GM12878 (cell line): ENCODE results near the gene FNIP1. TPM values are rescaled to one million over a fixed set of nuclear protein-coding genes. Genes with fewer than 3 reads are reported as not detected.

Experiments used
- ATAC-seq: fragments of 200-7000 bp; cut with Tn5 transposase; 3 replicates; pipeline ENCODE4 v1.9.1; 2020; ENCODE audit warnings: mild to moderate bottlenecking, moderate library complexity
- BruUV-seq: library from RNA; stranded (reverse); fragments of 400-500 nt; replicated peaks from 2 replicates; lab custom pipeline; 2021; lab: Mats Ljungman, UMichigan
- CTCF ChIA-PET: fragments of 300-600 bp; sonication (Branson Sonifier 250); formaldehyde crosslinking; extraction: SDS; loops from one replicate; lab custom pipeline; 2021; ENCODE audit warnings: inconsistent platforms; lab: Yijun Ruan, JAX
- POLR2A ChIA-PET: fragments of 350-600 bp; formaldehyde crosslinking; extraction: SDS; loops from one replicate; lab custom pipeline; 2021; ENCODE audit warnings: inconsistent platforms; lab: Charles Lee
- RAD21 ChIA-PET: fragments of 300-600 bp; sonication (Branson Sonifier 250); formaldehyde crosslinking; loops from one replicate; lab custom pipeline; 2023; ENCODE audit warnings: antibody characterized with exemption; ENCODE audit not compliant: unreplicated experiment; lab: Charles Lee
- SMC1A ChIA-PET: fragments of 300-600 bp; sonication (Branson Sonifier 250); formaldehyde crosslinking; loops from one replicate; lab custom pipeline; 2023; ENCODE audit not compliant: unreplicated experiment, uncharacterized antibody; lab: Charles Lee
- DNase-seq: peaks from one replicate; pipeline ENCODE4 v3.0.0-alpha.2; 2011; ENCODE audit warnings: low read depth, low spot score
- FAIRE-seq: peaks from 3 replicates; lab custom pipeline; 2011; peaks lifted over from hg19 to GRCh38; lab: Jason Lieb, UNC
- H2AFZ ChIP-seq: 2 replicates; pipeline ENCODE4 v1.6.0; 2011; ENCODE audit warnings: low read depth, low read length, control low read depth; ENCODE audit not compliant: control insufficient read depth
- H3K27ac ChIP-seq: 2 replicates; pipeline ENCODE4 v1.5.1; 2011; ENCODE audit warnings: control low read depth; ENCODE audit not compliant: control insufficient read depth, insufficient read depth
- H3K27me3 ChIP-seq, 2 experiments: replicated peaks in 1 of 2; 2 replicates each; pipeline versions ENCODE4 v1.6.0 to v1.6.1; 2011; ENCODE audit warnings: low read length in 1 of 2; ENCODE audit not compliant: control insufficient read depth in 2 of 2, insufficient read depth in 2 of 2
- H3K36me3 ChIP-seq, 2 experiments: 2 replicates each; pipeline ENCODE4 v1.5.1; 2011; ENCODE audit warnings: low read length in 1 of 2; ENCODE audit not compliant: control insufficient read depth in 2 of 2, insufficient read depth in 2 of 2
- H3K4me1 ChIP-seq: 2 replicates; pipeline ENCODE4 v1.6.1; 2011; ENCODE audit warnings: mild to moderate bottlenecking, low read length, moderate library complexity, mixed read lengths; ENCODE audit not compliant: control insufficient read depth, insufficient read depth
- H3K4me2 ChIP-seq: 2 replicates; pipeline ENCODE4 v1.6.0; 2011; ENCODE audit warnings: control low read depth; ENCODE audit not compliant: control insufficient read depth, insufficient read depth
- H3K4me3 ChIP-seq: fragments of 200-600 bp; sonication (generic); 2 replicates; pipeline ENCODE4 v1.5.1; 2016
- H3K79me2 ChIP-seq: 2 replicates; pipeline ENCODE4 v1.6.0; 2011; ENCODE audit warnings: low read length; ENCODE audit not compliant: control insufficient read depth, insufficient read depth
- H3K9ac ChIP-seq: 2 replicates; pipeline ENCODE4 v1.8.0; 2011; ENCODE audit warnings: low read length, control low read depth, mixed read lengths; ENCODE audit not compliant: control insufficient read depth, insufficient read depth
- H3K9me3 ChIP-seq: replicated peaks from 3 replicates; pipeline ENCODE4 v1.5.1; 2011; ENCODE audit warnings: mild to moderate bottlenecking, low read length; ENCODE audit not compliant: control insufficient read depth, insufficient read depth
- H4K20me1 ChIP-seq: 2 replicates; pipeline ENCODE4 v1.6.0; 2011; ENCODE audit not compliant: control insufficient read depth, insufficient read depth
- CBX5 ChIP-seq: sonication (generic); IDR thresholded peaks from 2 replicates; pipeline ENCODE4 v1.6.1; 2016; ENCODE audit warnings: low read depth, moderate library complexity, mild to moderate bottlenecking, inconsistent platforms
- KLF5 ChIP-seq: fragments of 450-650 bp; IDR thresholded peaks from 2 replicates; pipeline ENCODE4 v1.6.1; 2014; ENCODE audit warnings: mild to moderate bottlenecking; ENCODE audit not compliant: partially characterized antibody
- MTA2 ChIP-seq: fragments of 450-650 bp; IDR thresholded peaks from 2 replicates; pipeline ENCODE4 v1.6.1; 2016; ENCODE audit warnings: low read depth, mild to moderate bottlenecking, moderate library complexity
- RAD51 ChIP-seq: fragments of 450-650 bp; IDR thresholded peaks from 2 replicates; pipeline ENCODE4 v1.6.1; 2016; ENCODE audit warnings: moderate library complexity, mild to moderate bottlenecking, inconsistent platforms
- WGBS: methylation state at CpG from one replicate; pipeline ENCODE4 v1.1.6; 2016; ENCODE audit warnings: low lambda C conversion rate; ENCODE audit not compliant: insufficient replicate concordance, insufficient coverage; ENCODE audit errors: missing lambda C conversion rate; 5-methylcytosine and 5-hydroxymethylcytosine counted together
- in situ Hi-C: fragments of 300-500 bp; cut with MboI; formaldehyde crosslinking; loops from 9 replicates; pipeline ENCODE4 v1.14.3; 2018; ENCODE audit warnings: mixed read lengths
- intact Hi-C: fragments of 100-400 bp; cut with micrococcal nuclease; formaldehyde crosslinking; loops from one replicate; pipeline ENCODE4 v1.14.2; 2022; ENCODE audit not compliant: unreplicated experiment
- polyA plus RNA-seq, 11 experiments: library from polyadenylated mRNA; depleted of rRNA in 4 of 11; unstranded in 6 of 11; stranded (reverse) in 5 of 11; fragments of >200 nt; fragmentation: Nextera tagmentation in 4 of 11; fragmentation: Illumina TruSeq in 1 of 11; extraction: Ambion mirVana in 4 of 11; extraction: Trizol in 1 of 11; gene quantifications; 1 replicate in 1 of 11; 2 replicates in 10 of 11; pipeline versions ENCODE4 v1.2.1 to v1.2.3, GENCODE V29; 2011 to 2016; ENCODE audit warnings: inconsistent platforms in 2 of 11, missing spikeins in 2 of 11, low read depth in 1 of 11
- total RNA-seq, 4 experiments: library from RNA; depleted of rRNA in 3 of 4; stranded (reverse); fragments of >200 nt in 3 of 4; fragmentation: Illumina TruSeq in 1 of 4; extraction: Trizol in 1 of 4; gene quantifications; 2 replicates each; pipeline versions ENCODE4 v1.2.1 to v1.2.3, GENCODE V29; 2013 to 2021
- TF ChIP-seq, protein P1 (sequence below): fragments of 450-650 bp; formaldehyde crosslinking; IDR thresholded peaks from 2 replicates; pipeline ENCODE4 v1.4.0; 2022; ENCODE audit warnings: mild to moderate bottlenecking, moderate library complexity
- TF ChIP-seq, protein P2 (sequence below): IDR thresholded peaks from 2 replicates; pipeline ENCODE4 v1.6.1; 2011; ENCODE audit warnings: borderline replicate concordance, low read depth, mild to moderate bottlenecking, moderate library complexity, mixed read lengths, low read length; ENCODE audit not compliant: insufficient read depth; ENCODE audit errors: extremely low read length

Gene FNIP1
- total and polyA plus RNA-seq, 10 of the 15 experiments (the other 5 are each of a cell fraction or from before 2014, with no cell fraction given) = 4.3 to 18.0 (median 14.0) TPM

DNA sequence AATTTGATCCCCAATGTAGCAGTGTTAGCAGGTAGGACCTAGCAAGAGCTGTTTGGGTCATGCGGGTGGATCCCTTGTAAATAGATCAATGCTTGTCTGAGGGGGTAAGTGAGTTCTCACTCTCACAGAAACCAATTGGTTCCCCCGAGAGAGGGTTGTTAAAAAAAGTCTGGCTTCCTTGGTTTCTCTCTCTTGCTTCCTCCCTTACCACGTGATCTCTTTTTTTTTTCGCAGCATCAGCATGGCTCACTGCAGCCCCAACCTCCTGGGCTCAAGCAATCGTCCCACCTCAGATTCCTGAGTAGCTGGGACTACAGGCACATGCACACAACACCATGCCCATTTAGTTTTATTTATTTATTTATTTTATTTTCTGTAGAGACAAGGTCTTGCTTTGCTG, 188.2 kb downstream of the FNIP1 start:
- no TSS peak for BruUV-seq
- Histone ChIP-seq H4K20me1 (no peaks in the 10 kb centered on the region), H3K4me3 (no peak overlapping the region), H2AFZ (no peak overlapping the region), H3K79me2 (peaks cover 75% of the 10 kb centered on the region), H3K9ac (no peak overlapping the region), H3K27ac (no peak overlapping the region; the same call in 1 of the 2 replicates), H3K9me3 (no peaks in the 10 kb centered on the region; the same call in 2 of the 3 replicates), H3K27me3 (no peaks in the 10 kb centered on the region), H3K4me2 (peak overlapping the region; percentile 38; the same call in 1 of the 2 replicates), H3K4me1 (peaks cover 4% of the 10 kb centered on the region), H3K36me3 (peaks cover 0 to 2% of the 10 kb centered on the region in 2 experiments; a peak in 1 of 4 replicates)
- intact Hi-C loops (no loop called here), in situ Hi-C loops (no loop called here)
- WGBS = 32% methylated on average over 3 of the region's 5 CpGs
- DNase-seq (no peak), FAIRE-seq (no peak), ATAC-seq (no peak; the same call in 1 of the 3 replicates)
- ChIA-PET POLR2A (no interaction called here), RAD21 (no interaction called here), CTCF (interaction anchor here (0.7 kb wide), 2 partner anchors 19 to 205 kb away, joined by 3 read pairs; no protein-coding TSS in a partner anchor), SMC1A (interaction anchor here (0.6 to 2.8 kb wide), 4 partner anchors 22 to 396 kb away, joined by 3 to 9 read pairs (median 4); no protein-coding TSS in a partner anchor)
- TF ChIP-seq, protein P1, sequence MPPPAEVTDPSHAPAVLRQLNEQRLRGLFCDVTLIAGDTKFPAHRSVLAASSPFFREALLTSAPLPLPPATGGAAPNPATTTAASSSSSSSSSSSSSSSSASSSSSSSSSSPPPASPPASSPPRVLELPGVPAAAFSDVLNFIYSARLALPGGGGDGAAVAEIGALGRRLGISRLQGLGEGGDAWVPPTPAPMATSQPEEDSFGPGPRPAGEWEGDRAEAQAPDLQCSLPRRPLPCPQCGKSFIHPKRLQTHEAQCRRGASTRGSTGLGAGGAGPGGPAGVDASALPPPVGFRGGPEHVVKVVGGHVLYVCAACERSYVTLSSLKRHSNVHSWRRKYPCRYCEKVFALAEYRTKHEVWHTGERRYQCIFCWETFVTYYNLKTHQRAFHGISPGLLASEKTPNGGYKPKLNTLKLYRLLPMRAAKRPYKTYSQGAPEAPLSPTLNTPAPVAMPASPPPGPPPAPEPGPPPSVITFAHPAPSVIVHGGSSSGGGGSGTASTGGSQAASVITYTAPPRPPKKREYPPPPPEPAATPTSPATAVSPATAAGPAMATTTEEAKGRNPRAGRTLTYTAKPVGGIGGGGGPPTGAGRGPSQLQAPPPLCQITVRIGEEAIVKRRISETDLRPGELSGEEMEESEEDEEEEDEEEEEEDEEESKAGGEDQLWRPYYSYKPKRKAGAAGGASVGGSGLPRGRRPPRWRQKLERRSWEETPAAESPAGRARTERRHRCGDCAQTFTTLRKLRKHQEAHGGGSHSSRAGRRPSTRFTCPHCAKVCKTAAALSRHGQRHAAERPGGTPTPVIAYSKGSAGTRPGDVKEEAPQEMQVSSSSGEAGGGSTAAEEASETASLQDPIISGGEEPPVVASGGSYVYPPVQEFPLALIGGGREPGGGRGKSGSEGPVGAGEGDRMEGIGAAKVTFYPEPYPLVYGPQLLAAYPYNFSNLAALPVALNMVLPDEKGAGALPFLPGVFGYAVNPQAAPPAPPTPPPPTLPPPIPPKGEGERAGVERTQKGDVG (CRISPR knock-in tag) = no peak
- TF ChIP-seq CBX5 = no peak
- no peak for TF ChIP-seq MTA2
- TF ChIP-seq, protein P2, sequence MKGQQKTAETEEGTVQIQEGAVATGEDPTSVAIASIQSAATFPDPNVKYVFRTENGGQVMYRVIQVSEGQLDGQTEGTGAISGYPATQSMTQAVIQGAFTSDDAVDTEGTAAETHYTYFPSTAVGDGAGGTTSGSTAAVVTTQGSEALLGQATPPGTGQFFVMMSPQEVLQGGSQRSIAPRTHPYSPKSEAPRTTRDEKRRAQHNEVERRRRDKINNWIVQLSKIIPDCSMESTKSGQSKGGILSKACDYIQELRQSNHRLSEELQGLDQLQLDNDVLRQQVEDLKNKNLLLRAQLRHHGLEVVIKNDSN = peak; percentile 4
- peak; percentile 28; the same call in 1 of the 2 replicates for TF ChIP-seq RAD51
- TF ChIP-seq KLF5 = no peak
